SK-N-SH (cell line): ENCODE results near the gene CCNL1. TPM values are rescaled to one million over a fixed set of nuclear protein-coding genes. Genes with fewer than 3 reads are reported as not detected.

ENCODE experiments used
- CTCF ChIA-PET: fragments of 300-600, 350-600 bp; formaldehyde crosslinking; extraction: SDS; loops from one replicate; lab custom pipeline; 2021; lab: Yijun Ruan, JAX
- POLR2A ChIA-PET: fragments of 350-600 bp; sonication (Branson Sonifier 250); formaldehyde crosslinking; extraction: SDS; loops from one replicate; lab custom pipeline; 2020; ENCODE audit warnings: antibody characterized with exemption, inconsistent platforms; lab: Yijun Ruan, JAX
- DNase-seq: peaks from one replicate; pipeline ENCODE4 v3.0.0; 2012
- H2AFZ ChIP-seq: fragments of 200-600 bp; sonication (generic); 2 replicates; pipeline ENCODE4 v1.8.1; 2016; ENCODE audit warnings: antibody characterized with exemption, mild to moderate bottlenecking, low read depth
- H3F3A ChIP-seq: fragments of 200-600 bp; sonication (generic); replicated peaks from 2 replicates; pipeline ENCODE3; 2016; ENCODE audit warnings: antibody characterized with exemption, mild to moderate bottlenecking; ENCODE audit not compliant: insufficient read depth
- H3K27ac ChIP-seq, 2 experiments: fragments of 200-500 bp in 1 of 2; fragments of 200-600 bp in 1 of 2; sonication (Bioruptor generic) in 1 of 2; sonication (generic), shearing (Covaris generic) in 1 of 2; 2 replicates each; pipeline versions ENCODE4 v1.5.1 to v1.6.1; 2014 to 2016; ENCODE audit warnings: low read depth in 2 of 2, inconsistent platforms in 1 of 2, low read length in 1 of 2, mild to moderate bottlenecking in 1 of 2, mixed read lengths in 1 of 2
- H3K27me3 ChIP-seq: fragments of 200-600 bp; sonication (generic), shearing (Covaris generic); 2 replicates; pipeline ENCODE4 v1.6.1; 2016; ENCODE audit warnings: mixed run types; ENCODE audit not compliant: insufficient read depth
- H3K36me3 ChIP-seq, 2 experiments: fragments of 200-500 bp in 1 of 2; fragments of 200-600 bp in 1 of 2; sonication (Bioruptor generic) in 1 of 2; sonication (generic) in 1 of 2; replicated peaks in 1 of 2; 2 replicates each; pipeline versions ENCODE3 to v1.5.1; 2014 to 2016; ENCODE audit warnings: low read length in 1 of 2, mild to moderate bottlenecking in 1 of 2; ENCODE audit not compliant: insufficient read depth in 2 of 2, control insufficient read depth in 1 of 2
- H3K4me1 ChIP-seq, 2 experiments: fragments of 200-500 bp in 1 of 2; fragments of 200-600 bp in 1 of 2; sonication (Bioruptor generic) in 1 of 2; sonication (generic), shearing (Covaris generic) in 1 of 2; 2 replicates each; pipeline versions ENCODE4 v1.5.1 to v1.6.1; 2014 to 2016; ENCODE audit warnings: low read depth in 1 of 2, low read length in 1 of 2, mixed run types in 1 of 2; ENCODE audit not compliant: insufficient read depth in 2 of 2, control insufficient read depth in 1 of 2
- H3K4me2 ChIP-seq: fragments of 200-600 bp; sonication (generic), shearing (Covaris generic); 2 replicates; pipeline ENCODE4 v1.6.1; 2017; ENCODE audit warnings: mixed run types
- H3K4me3 ChIP-seq, 2 experiments: fragments of 200-500 bp in 1 of 2; fragments of 200-600 bp in 1 of 2; sonication (Bioruptor generic) in 1 of 2; sonication (generic), shearing (Covaris generic) in 1 of 2; 2 replicates each; pipeline versions ENCODE4 v1.5.1 to v1.8.1; 2014 to 2016; ENCODE audit warnings: low read depth in 2 of 2, inconsistent platforms in 1 of 2, low read length in 1 of 2, mild to moderate bottlenecking in 1 of 2, mixed read lengths in 1 of 2, moderate library complexity in 1 of 2
- H3K79me2 ChIP-seq: fragments of 200-600 bp; sonication (generic); 2 replicates; pipeline ENCODE4 v1.8.1; 2017; ENCODE audit warnings: mild to moderate bottlenecking; ENCODE audit not compliant: insufficient read depth
- H3K9ac ChIP-seq: fragments of 200-600 bp; sonication (generic); 2 replicates; pipeline ENCODE4 v1.6.1; 2017; ENCODE audit warnings: mixed run types
- H3K9me2 ChIP-seq: fragments of 200-600 bp; sonication (generic); 2 replicates; pipeline ENCODE4 v1.6.1; 2017; ENCODE audit warnings: mixed run types
- H3K9me3 ChIP-seq: fragments of 200-600 bp; sonication (generic); 2 replicates; pipeline ENCODE4 v1.6.1; 2017; ENCODE audit warnings: mixed run types, mild to moderate bottlenecking, moderate library complexity
- H4K20me1 ChIP-seq: fragments of 200-600 bp; sonication (generic); 2 replicates; pipeline ENCODE4 v1.6.1; 2017; ENCODE audit warnings: mild to moderate bottlenecking, mixed run types; ENCODE audit not compliant: insufficient read depth
- ELF1 ChIP-seq: IDR thresholded peaks from 2 replicates; pipeline ENCODE4 v1.4.0; 2012
- EZH2phosphoT487 ChIP-seq: fragments of 200-600 bp; sonication (generic); IDR thresholded peaks from 2 replicates; pipeline ENCODE4 v1.6.1; 2017; ENCODE audit warnings: low read depth, mixed run types, mild to moderate bottlenecking, antibody characterized with exemption, moderate library complexity, borderline replicate concordance
- FOSL2 ChIP-seq: IDR thresholded peaks from 2 replicates; pipeline ENCODE4 v1.4.0; 2012; ENCODE audit warnings: low read depth, mild to moderate bottlenecking, moderate library complexity, borderline replicate concordance
- FOXM1 ChIP-seq: IDR thresholded peaks from 2 replicates; pipeline ENCODE4 v1.4.0; 2012; ENCODE audit warnings: low read depth, mild to moderate bottlenecking
- GATA2 ChIP-seq: sonication (generic); formaldehyde crosslinking; IDR thresholded peaks from 2 replicates; pipeline ENCODE4 v1.5.0; 2020; ENCODE audit warnings: mild to moderate bottlenecking, missing genetic modification reagents
- JUND ChIP-seq: IDR thresholded peaks from 2 replicates; pipeline ENCODE4 v1.4.0; 2012
- MXI1 ChIP-seq: IDR thresholded peaks from 2 replicates; pipeline ENCODE4 v1.6.1; 2012; ENCODE audit warnings: mild to moderate bottlenecking, low read depth, low read length, improper control_type of control experiment
- NFIC ChIP-seq: IDR thresholded peaks from 2 replicates; pipeline ENCODE4 v1.4.0; 2012; ENCODE audit warnings: borderline replicate concordance
- SMC3 ChIP-seq: IDR thresholded peaks from 2 replicates; pipeline ENCODE4 v1.6.1; 2012; ENCODE audit warnings: low read depth, low read length, improper control_type of control experiment
- TCF12 ChIP-seq: IDR thresholded peaks from 2 replicates; pipeline ENCODE4 v1.4.0; 2012
- YY1 ChIP-seq: IDR thresholded peaks from 2 replicates; pipeline ENCODE4 v1.4.0; 2012; ENCODE audit warnings: low read depth, mild to moderate bottlenecking
- WGBS: methylation state at CpG from one replicate; pipeline ENCODE4 v1.1.6; 2017; ENCODE audit warnings: low lambda C conversion rate; 5-methylcytosine and 5-hydroxymethylcytosine counted together
- polyA plus RNA-seq, 3 experiments: library from polyadenylated mRNA; depleted of rRNA; stranded (reverse); fragments of >200 nt; gene quantifications; 2 replicates each; pipeline ENCODE4 v1.2.3, GENCODE V29; 2012
- TF ChIP-seq, protein P1 (sequence below): IDR thresholded peaks from 2 replicates; pipeline ENCODE4 v1.6.1; 2012; ENCODE audit warnings: mild to moderate bottlenecking, low read depth, low read length, moderate library complexity
- TF ChIP-seq, protein P2 (sequence below): IDR thresholded peaks from 2 replicates; pipeline ENCODE4 v1.4.0; 2012; ENCODE audit warnings: low read depth, borderline replicate concordance

The CCNL1 gene
- polyA plus RNA-seq, 1 of the 3 experiments (the other 2 are of a cell fraction), result 99.8 TPM

DNA sequence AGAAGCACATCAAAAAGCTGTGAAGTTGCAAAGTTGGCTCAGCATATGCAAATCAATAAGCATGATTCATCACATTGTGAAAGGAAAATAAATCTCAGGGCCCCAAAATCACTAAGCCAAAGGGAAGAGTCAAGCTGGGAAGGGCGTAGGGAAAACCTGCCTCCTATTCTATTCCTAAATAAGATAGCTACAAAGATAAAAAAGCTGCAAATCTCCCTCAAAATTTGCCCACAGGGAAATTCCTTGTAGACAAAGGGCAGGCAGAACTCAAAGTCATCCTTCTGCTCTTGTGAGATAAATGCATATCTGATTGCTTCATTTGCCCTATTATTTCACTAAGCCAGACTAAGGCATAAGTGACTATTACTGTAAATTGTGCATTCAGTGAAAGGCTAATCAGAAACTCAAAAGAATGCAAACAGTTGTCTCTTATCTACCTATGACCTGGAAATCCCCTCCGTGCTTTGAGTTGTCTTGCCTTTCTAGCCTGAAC, 30.5 kb upstream of the CCNL1 start:
- Histone ChIP-seq H3F3A (peaks cover 4% of the 10 kb centered on the region), H4K20me1 (no peaks in the 10 kb centered on the region), H3K9ac (no peak overlapping the region), H3K4me1 (no peaks in the 10 kb centered on the region), H3K4me3 (no peak overlapping the region), H3K9me2 (no peaks in the 10 kb centered on the region), H3K79me2 (no peaks in the 10 kb centered on the region), H3K27ac (no peak overlapping the region), H3K4me2 (no peak overlapping the region), H3K9me3 (peaks cover 8% of the 10 kb centered on the region; the same call in 1 of the 2 replicates), H2AFZ (no peak overlapping the region), H3K36me3 (no peaks in the 10 kb centered on the region)
- no peak for DNase-seq
- ChIA-PET CTCF (interaction anchor here (0.8 to 2.0 kb wide), 3 partner anchors 11 to 53 kb away, joined by 3 to 8 read pairs (median 6); no protein-coding TSS in a partner anchor), POLR2A (no interaction called here)
- 35% methylated on average over 2 of the region's 2 CpGs for WGBS
- TF ChIP-seq TCF12 (no peak), SMC3 (no peak), EZH2phosphoT487 (no peak), JUND (no peak), NFIC (no peak), FOSL2 (no peak), YY1 (no peak), GATA2 (CRISPR knock-in tag) (no peak), MXI1 (no peak), ELF1 (no peak)
- TF ChIP-seq, protein P1, sequence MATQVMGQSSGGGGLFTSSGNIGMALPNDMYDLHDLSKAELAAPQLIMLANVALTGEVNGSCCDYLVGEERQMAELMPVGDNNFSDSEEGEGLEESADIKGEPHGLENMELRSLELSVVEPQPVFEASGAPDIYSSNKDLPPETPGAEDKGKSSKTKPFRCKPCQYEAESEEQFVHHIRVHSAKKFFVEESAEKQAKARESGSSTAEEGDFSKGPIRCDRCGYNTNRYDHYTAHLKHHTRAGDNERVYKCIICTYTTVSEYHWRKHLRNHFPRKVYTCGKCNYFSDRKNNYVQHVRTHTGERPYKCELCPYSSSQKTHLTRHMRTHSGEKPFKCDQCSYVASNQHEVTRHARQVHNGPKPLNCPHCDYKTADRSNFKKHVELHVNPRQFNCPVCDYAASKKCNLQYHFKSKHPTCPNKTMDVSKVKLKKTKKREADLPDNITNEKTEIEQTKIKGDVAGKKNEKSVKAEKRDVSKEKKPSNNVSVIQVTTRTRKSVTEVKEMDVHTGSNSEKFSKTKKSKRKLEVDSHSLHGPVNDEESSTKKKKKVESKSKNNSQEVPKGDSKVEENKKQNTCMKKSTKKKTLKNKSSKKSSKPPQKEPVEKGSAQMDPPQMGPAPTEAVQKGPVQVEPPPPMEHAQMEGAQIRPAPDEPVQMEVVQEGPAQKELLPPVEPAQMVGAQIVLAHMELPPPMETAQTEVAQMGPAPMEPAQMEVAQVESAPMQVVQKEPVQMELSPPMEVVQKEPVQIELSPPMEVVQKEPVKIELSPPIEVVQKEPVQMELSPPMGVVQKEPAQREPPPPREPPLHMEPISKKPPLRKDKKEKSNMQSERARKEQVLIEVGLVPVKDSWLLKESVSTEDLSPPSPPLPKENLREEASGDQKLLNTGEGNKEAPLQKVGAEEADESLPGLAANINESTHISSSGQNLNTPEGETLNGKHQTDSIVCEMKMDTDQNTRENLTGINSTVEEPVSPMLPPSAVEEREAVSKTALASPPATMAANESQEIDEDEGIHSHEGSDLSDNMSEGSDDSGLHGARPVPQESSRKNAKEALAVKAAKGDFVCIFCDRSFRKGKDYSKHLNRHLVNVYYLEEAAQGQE, result no peak
- TF ChIP-seq, protein P2, sequence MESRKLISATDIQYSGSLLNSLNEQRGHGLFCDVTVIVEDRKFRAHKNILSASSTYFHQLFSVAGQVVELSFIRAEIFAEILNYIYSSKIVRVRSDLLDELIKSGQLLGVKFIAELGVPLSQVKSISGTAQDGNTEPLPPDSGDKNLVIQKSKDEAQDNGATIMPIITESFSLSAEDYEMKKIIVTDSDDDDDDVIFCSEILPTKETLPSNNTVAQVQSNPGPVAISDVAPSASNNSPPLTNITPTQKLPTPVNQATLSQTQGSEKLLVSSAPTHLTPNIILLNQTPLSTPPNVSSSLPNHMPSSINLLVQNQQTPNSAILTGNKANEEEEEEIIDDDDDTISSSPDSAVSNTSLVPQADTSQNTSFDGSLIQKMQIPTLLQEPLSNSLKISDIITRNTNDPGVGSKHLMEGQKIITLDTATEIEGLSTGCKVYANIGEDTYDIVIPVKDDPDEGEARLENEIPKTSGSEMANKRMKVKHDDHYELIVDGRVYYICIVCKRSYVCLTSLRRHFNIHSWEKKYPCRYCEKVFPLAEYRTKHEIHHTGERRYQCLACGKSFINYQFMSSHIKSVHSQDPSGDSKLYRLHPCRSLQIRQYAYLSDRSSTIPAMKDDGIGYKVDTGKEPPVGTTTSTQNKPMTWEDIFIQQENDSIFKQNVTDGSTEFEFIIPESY, result no peak
- TF ChIP-seq, all 33 proteins: peak for 0
- H3K27me3 ChIP-seq, result no peaks in the 10 kb centered on the region

DNA sequence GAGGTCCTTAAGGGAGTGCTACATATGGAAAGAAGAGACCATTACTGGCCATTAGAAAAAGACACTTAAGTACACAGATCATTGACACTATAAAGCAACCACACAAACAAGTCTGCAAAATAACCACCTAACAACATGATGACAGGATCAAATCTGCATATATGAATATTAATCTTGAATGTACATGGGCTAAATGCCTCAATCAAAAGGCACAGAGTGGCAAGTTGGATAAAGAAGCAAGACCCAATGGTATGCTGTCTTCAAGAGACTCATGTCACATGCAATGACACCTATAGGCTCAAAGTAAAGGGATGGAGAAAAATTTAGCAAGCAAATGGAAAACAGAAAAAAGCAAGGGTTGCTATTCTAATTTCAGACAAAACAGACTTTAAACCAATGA, 28.4 kb upstream of the CCNL1 start:
- POLR2A ChIA-PET, result no interaction called here
- CTCF ChIA-PET, result interaction anchor here (0.6 to 2.0 kb wide), 2 partner anchors 13 to 19 kb away, joined by 3 to 6 read pairs; no protein-coding TSS in a partner anchor

More for the DNA sequence above, 28.4 kb upstream of the CCNL1 start:
- Histone ChIP-seq H2AFZ (no peak overlapping the region), H3K27ac (no peak overlapping the region), H4K20me1 (no peaks in the 10 kb centered on the region), H3K27me3 (no peaks in the 10 kb centered on the region), H3K4me2 (no peak overlapping the region), H3K4me1 (no peaks in the 10 kb centered on the region), H3K4me3 (no peak overlapping the region), H3K36me3 (no peaks in the 10 kb centered on the region), H3K79me2 (no peaks in the 10 kb centered on the region; the same call in 1 of the 2 replicates), H3F3A (peaks cover 4% of the 10 kb centered on the region), H3K9ac (no peak overlapping the region), H3K9me3 (peaks cover 8% of the 10 kb centered on the region; the same call in 1 of the 2 replicates), H3K9me2 (no peaks in the 10 kb centered on the region)
- no peak for DNase-seq
- TF ChIP-seq FOXM1, result no peak
- no peak for TF ChIP-seq MXI1
